Measurements from ENCODE around the gene PPRC1. TPM values are rescaled to one million over a fixed set of nuclear protein-coding genes. Genes with fewer than 3 reads are reported as not detected.
A peak's percentile ranks its signal among the peaks of the same experiment; 100 is the strongest.

PPRC1 gene
- total RNA-seq, 1 experiment from 2014 or later = 79.4 TPM

GRCh38 chr10:102116656-102117055 is 16.2 kb upstream of the PPRC1 start (continued):
- TF ChIP-seq, protein P1, sequence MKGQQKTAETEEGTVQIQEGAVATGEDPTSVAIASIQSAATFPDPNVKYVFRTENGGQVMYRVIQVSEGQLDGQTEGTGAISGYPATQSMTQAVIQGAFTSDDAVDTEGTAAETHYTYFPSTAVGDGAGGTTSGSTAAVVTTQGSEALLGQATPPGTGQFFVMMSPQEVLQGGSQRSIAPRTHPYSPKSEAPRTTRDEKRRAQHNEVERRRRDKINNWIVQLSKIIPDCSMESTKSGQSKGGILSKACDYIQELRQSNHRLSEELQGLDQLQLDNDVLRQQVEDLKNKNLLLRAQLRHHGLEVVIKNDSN (CRISPR knock-in tag; IDR thresholded peaks at IDR 0.05) = no peak
- TF ChIP-seq GABPB1 (CRISPR knock-in tag; IDR thresholded peaks at IDR 0.05) = no peak
- no peak for TF ChIP-seq NFYB (CRISPR knock-in tag; conservative IDR thresholded peaks at IDR 0.05; ENCODE audit: low read depth)
- no peak for TF ChIP-seq KAT7 (CRISPR knock-in tag; IDR thresholded peaks at IDR 0.05; ENCODE audit: borderline replicate concordance)
- TF ChIP-seq JAZF1 (CRISPR knock-in tag; IDR thresholded peaks at IDR 0.05) = no peak

- no peaks in the 10 kb centered on the region for H3K9me3 Mint-ChIP-seq
- CTCF ChIA-PET = interaction anchor here (0.6 to 1.7 kb wide), 6 partner anchors 17 to 277 kb away, joined by 3 to 9 read pairs (median 4); partner anchors contain the start of gene KCNIP2
- ATAC-seq (peak; percentile 1), DNase-seq (ENCODE audit: low spot score) (peak; percentile 49)
- POLR2A ChIA-PET = no interaction called here
- peak overlapping the region; percentile 96 for H3K27ac Mint-ChIP-seq
- H3K27me3 Mint-ChIP-seq (ENCODE audit: low read depth) = no peaks in the 10 kb centered on the region
- peaks cover 72% of the 10 kb centered on the region for H3K4me1 Mint-ChIP-seq
- H3K4me3 Mint-ChIP-seq = peak overlapping the region; percentile 83
- H3K36me3 Mint-ChIP-seq = no peaks in the 10 kb centered on the region
- TF ChIP-seq ETV6 (CRISPR knock-in tag; IDR thresholded peaks at IDR 0.05) (peak; percentile 76; the same call in 1 of the 2 replicates), MXD4 (CRISPR knock-in tag; IDR thresholded peaks at IDR 0.05; ENCODE audit: borderline replicate concordance) (no peak), HMGA2 (CRISPR knock-in tag; IDR thresholded peaks at IDR 0.05) (no peak), ZNF416 (CRISPR knock-in tag; IDR thresholded peaks at IDR 0.05) (no peak), JAZF1 (CRISPR knock-in tag; IDR thresholded peaks at IDR 0.05) (no peak), ZNF396 (CRISPR knock-in tag; IDR thresholded peaks at IDR 0.05; ENCODE audit: borderline replicate concordance) (no peak), MYBL2 (CRISPR knock-in tag; IDR thresholded peaks at IDR 0.05) (no peak), SP1 (CRISPR knock-in tag; conservative IDR thresholded peaks at IDR 0.05) (peak; percentile 74), ERG (CRISPR knock-in tag; IDR thresholded peaks at IDR 0.05) (no peak), GTF2I (CRISPR knock-in tag; conservative IDR thresholded peaks at IDR 0.05) (no peak), ZNF232 (CRISPR knock-in tag; IDR thresholded peaks at IDR 0.05) (peak; percentile 59; the same call in 1 of the 2 replicates), USF2 (CRISPR knock-in tag; IDR thresholded peaks at IDR 0.05) (peak; percentile 50)
- TF ChIP-seq, protein P2, sequence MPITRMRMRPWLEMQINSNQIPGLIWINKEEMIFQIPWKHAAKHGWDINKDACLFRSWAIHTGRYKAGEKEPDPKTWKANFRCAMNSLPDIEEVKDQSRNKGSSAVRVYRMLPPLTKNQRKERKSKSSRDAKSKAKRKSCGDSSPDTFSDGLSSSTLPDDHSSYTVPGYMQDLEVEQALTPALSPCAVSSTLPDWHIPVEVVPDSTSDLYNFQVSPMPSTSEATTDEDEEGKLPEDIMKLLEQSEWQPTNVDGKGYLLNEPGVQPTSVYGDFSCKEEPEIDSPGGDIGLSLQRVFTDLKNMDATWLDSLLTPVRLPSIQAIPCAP (CRISPR knock-in tag; IDR thresholded peaks at IDR 0.05) = peak; percentile 79; the same call in 1 of the 2 replicates
- TF ChIP-seq, protein P3, sequence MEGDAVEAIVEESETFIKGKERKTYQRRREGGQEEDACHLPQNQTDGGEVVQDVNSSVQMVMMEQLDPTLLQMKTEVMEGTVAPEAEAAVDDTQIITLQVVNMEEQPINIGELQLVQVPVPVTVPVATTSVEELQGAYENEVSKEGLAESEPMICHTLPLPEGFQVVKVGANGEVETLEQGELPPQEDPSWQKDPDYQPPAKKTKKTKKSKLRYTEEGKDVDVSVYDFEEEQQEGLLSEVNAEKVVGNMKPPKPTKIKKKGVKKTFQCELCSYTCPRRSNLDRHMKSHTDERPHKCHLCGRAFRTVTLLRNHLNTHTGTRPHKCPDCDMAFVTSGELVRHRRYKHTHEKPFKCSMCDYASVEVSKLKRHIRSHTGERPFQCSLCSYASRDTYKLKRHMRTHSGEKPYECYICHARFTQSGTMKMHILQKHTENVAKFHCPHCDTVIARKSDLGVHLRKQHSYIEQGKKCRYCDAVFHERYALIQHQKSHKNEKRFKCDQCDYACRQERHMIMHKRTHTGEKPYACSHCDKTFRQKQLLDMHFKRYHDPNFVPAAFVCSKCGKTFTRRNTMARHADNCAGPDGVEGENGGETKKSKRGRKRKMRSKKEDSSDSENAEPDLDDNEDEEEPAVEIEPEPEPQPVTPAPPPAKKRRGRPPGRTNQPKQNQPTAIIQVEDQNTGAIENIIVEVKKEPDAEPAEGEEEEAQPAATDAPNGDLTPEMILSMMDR (IDR thresholded peaks at IDR 0.05) = no peak
- TF ChIP-seq, protein P4, sequence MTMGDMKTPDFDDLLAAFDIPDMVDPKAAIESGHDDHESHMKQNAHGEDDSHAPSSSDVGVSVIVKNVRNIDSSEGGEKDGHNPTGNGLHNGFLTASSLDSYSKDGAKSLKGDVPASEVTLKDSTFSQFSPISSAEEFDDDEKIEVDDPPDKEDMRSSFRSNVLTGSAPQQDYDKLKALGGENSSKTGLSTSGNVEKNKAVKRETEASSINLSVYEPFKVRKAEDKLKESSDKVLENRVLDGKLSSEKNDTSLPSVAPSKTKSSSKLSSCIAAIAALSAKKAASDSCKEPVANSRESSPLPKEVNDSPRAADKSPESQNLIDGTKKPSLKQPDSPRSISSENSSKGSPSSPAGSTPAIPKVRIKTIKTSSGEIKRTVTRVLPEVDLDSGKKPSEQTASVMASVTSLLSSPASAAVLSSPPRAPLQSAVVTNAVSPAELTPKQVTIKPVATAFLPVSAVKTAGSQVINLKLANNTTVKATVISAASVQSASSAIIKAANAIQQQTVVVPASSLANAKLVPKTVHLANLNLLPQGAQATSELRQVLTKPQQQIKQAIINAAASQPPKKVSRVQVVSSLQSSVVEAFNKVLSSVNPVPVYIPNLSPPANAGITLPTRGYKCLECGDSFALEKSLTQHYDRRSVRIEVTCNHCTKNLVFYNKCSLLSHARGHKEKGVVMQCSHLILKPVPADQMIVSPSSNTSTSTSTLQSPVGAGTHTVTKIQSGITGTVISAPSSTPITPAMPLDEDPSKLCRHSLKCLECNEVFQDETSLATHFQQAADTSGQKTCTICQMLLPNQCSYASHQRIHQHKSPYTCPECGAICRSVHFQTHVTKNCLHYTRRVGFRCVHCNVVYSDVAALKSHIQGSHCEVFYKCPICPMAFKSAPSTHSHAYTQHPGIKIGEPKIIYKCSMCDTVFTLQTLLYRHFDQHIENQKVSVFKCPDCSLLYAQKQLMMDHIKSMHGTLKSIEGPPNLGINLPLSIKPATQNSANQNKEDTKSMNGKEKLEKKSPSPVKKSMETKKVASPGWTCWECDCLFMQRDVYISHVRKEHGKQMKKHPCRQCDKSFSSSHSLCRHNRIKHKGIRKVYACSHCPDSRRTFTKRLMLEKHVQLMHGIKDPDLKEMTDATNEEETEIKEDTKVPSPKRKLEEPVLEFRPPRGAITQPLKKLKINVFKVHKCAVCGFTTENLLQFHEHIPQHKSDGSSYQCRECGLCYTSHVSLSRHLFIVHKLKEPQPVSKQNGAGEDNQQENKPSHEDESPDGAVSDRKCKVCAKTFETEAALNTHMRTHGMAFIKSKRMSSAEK (CRISPR knock-in tag; IDR thresholded peaks at IDR 0.05; ENCODE audit: borderline replicate concordance) = no peak
- TF ChIP-seq, protein P5, sequence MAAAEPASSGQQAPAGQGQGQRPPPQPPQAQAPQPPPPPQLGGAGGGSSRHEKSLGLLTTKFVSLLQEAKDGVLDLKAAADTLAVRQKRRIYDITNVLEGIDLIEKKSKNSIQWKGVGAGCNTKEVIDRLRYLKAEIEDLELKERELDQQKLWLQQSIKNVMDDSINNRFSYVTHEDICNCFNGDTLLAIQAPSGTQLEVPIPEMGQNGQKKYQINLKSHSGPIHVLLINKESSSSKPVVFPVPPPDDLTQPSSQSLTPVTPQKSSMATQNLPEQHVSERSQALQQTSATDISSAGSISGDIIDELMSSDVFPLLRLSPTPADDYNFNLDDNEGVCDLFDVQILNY (CRISPR knock-in tag; IDR thresholded peaks at IDR 0.05) = no peak; the same call in 1 of the 2 replicates
- TF ChIP-seq, protein P6, sequence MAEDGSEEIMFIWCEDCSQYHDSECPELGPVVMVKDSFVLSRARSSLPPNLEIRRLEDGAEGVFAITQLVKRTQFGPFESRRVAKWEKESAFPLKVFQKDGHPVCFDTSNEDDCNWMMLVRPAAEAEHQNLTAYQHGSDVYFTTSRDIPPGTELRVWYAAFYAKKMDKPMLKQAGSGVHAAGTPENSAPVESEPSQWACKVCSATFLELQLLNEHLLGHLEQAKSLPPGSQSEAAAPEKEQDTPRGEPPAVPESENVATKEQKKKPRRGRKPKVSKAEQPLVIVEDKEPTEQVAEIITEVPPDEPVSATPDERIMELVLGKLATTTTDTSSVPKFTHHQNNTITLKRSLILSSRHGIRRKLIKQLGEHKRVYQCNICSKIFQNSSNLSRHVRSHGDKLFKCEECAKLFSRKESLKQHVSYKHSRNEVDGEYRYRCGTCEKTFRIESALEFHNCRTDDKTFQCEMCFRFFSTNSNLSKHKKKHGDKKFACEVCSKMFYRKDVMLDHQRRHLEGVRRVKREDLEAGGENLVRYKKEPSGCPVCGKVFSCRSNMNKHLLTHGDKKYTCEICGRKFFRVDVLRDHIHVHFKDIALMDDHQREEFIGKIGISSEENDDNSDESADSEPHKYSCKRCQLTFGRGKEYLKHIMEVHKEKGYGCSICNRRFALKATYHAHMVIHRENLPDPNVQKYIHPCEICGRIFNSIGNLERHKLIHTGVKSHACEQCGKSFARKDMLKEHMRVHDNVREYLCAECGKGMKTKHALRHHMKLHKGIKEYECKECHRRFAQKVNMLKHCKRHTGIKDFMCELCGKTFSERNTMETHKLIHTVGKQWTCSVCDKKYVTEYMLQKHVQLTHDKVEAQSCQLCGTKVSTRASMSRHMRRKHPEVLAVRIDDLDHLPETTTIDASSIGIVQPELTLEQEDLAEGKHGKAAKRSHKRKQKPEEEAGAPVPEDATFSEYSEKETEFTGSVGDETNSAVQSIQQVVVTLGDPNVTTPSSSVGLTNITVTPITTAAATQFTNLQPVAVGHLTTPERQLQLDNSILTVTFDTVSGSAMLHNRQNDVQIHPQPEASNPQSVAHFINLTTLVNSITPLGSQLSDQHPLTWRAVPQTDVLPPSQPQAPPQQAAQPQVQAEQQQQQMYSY (CRISPR knock-in tag; IDR thresholded peaks at IDR 0.05) = no peak
These were observed 15.3 kb upstream of the PPRC1 start for GRCh38 chr10:102117391-102118159.

Data from WTC11 (cell line).